K562 (cell line): Measurements from ENCODE around the gene THSD8. TPM values are rescaled to one million over a fixed set of nuclear protein-coding genes. Genes with fewer than 3 reads are reported as not detected.

Experiments used
- CBFA2T2 ChIP-seq: fragments of 450-650 bp; conservative IDR thresholded peaks from 2 replicates; pipeline ENCODE4 v1.6.1; 2017; ENCODE audit warnings: mild to moderate bottlenecking
- CXXC5 ChIP-seq: fragments of 250-450 bp; sonication (Bioruptor Pico); IDR thresholded peaks from 2 replicates; pipeline ENCODE4 v1.8.0; 2022; ENCODE audit warnings: inconsistent platforms, mild to moderate bottlenecking, moderate library complexity
- E2F6 ChIP-seq, 2 experiments: IDR thresholded peaks; 2 replicates each; pipeline ENCODE4 v1.6.1; 2011; ENCODE audit warnings: borderline replicate concordance in 1 of 2, control low read depth in 1 of 2, low read depth in 1 of 2, low read length in 1 of 2, mild to moderate bottlenecking in 1 of 2, mixed read lengths in 1 of 2, moderate library complexity in 1 of 2; ENCODE audit not compliant: insufficient read depth in 1 of 2, insufficient read length in 1 of 2, poor library complexity in 1 of 2, severe bottlenecking in 1 of 2; ENCODE audit errors: extremely low read depth in 1 of 2
- E2F8 ChIP-seq: fragments of 450-650 bp; IDR thresholded peaks from 2 replicates; pipeline ENCODE4 v1.7.1; 2018; ENCODE audit warnings: mild to moderate bottlenecking, low read depth; ENCODE audit not compliant: partially characterized antibody
- HMG20A ChIP-seq: fragments of 450-650 bp; formaldehyde crosslinking; conservative IDR thresholded peaks from 2 replicates; pipeline ENCODE4 v1.4.0; 2020; ENCODE audit warnings: mild to moderate bottlenecking, mixed read lengths
- KDM2B ChIP-seq: fragments of 250-450 bp; sonication (Bioruptor Pico); IDR thresholded peaks from 2 replicates; pipeline ENCODE4 v1.8.0; 2021; ENCODE audit warnings: mild to moderate bottlenecking, moderate library complexity
- KLF1 ChIP-seq: fragments of 450-650 bp; IDR thresholded peaks from 2 replicates; pipeline ENCODE4 v1.6.1; 2016; ENCODE audit warnings: missing genetic modification characterization, missing compliant biosample characterization
- KLF6 ChIP-seq: fragments of 250-450 bp; sonication (Bioruptor Pico); IDR thresholded peaks from 2 replicates; pipeline ENCODE4 v1.4.0; 2020; ENCODE audit warnings: mild to moderate bottlenecking, moderate library complexity, borderline replicate concordance
- MAFK ChIP-seq: IDR thresholded peaks from 2 replicates; pipeline ENCODE4 v1.6.1; 2011; ENCODE audit warnings: low read length, improper control_type of control experiment
- PCBP2 ChIP-seq: fragments of 200-400 bp; formaldehyde crosslinking; IDR thresholded peaks from 2 replicates; pipeline ENCODE4 v1.6.1; 2018; ENCODE audit warnings: low read length, low read depth, mild to moderate bottlenecking, moderate library complexity; ENCODE audit not compliant: poor library complexity, severe bottlenecking
- PHF20 ChIP-seq: fragments of 450-650 bp; IDR thresholded peaks from 2 replicates; pipeline ENCODE4 v1.6.1; 2018; ENCODE audit not compliant: partially characterized antibody
- POLR2AphosphoS5 ChIP-seq: IDR thresholded peaks from 2 replicates; pipeline ENCODE4 v1.6.1; 2011; ENCODE audit warnings: mild to moderate bottlenecking, low read depth, low read length, moderate library complexity; ENCODE audit not compliant: control insufficient read depth, insufficient read depth
- PTTG1 ChIP-seq: fragments of 450-650 bp; IDR thresholded peaks from 2 replicates; pipeline ENCODE4 v1.6.1; 2016; ENCODE audit warnings: low read depth, mild to moderate bottlenecking, missing genetic modification characterization, missing compliant biosample characterization
- SLC30A9 ChIP-seq: fragments of 250-450 bp; sonication (Bioruptor Pico); IDR thresholded peaks from 2 replicates; pipeline ENCODE4 v1.8.0; 2022; ENCODE audit warnings: mild to moderate bottlenecking, moderate library complexity
- SMAD2 ChIP-seq: fragments of 150-350 bp; IDR thresholded peaks from 2 replicates; pipeline ENCODE4 v1.6.1; 2014; ENCODE audit warnings: low read depth, mild to moderate bottlenecking, low read length
- STAG1 ChIP-seq: sonication (generic); formaldehyde crosslinking; IDR thresholded peaks from 2 replicates; pipeline ENCODE4 v1.5.0; 2020; ENCODE audit warnings: missing genetic modification reagents, borderline replicate concordance
- TBL1XR1 ChIP-seq, 2 experiments: IDR thresholded peaks; 2 replicates each; pipeline ENCODE4 v1.6.1; 2012; ENCODE audit warnings: improper control_type of control experiment in 2 of 2, low read length in 2 of 2, mild to moderate bottlenecking in 1 of 2
- ZKSCAN8 ChIP-seq: fragments of 200-800 bp; sonication (Bioruptor generic); IDR thresholded peaks from 2 replicates; pipeline ENCODE4 v1.6.1; 2016; ENCODE audit warnings: missing genetic modification characterization, missing compliant biosample characterization
- ZNF184 ChIP-seq: sonication (generic); formaldehyde crosslinking; IDR thresholded peaks from 2 replicates; pipeline ENCODE4 v1.5.0; 2020; ENCODE audit warnings: missing genetic modification reagents
- ZNF217 ChIP-seq: sonication (generic); formaldehyde crosslinking; IDR thresholded peaks from 2 replicates; pipeline ENCODE4 v1.8.0; 2022; ENCODE audit warnings: mild to moderate bottlenecking, missing genetic modification reagents
- ZNF347 ChIP-seq: fragments of 450-650 bp; formaldehyde crosslinking; IDR thresholded peaks from 2 replicates; pipeline ENCODE4 v1.4.0; 2020; ENCODE audit warnings: low read depth, mild to moderate bottlenecking, moderate library complexity
- polyA plus RNA-seq, 8 experiments: library from polyadenylated mRNA; depleted of rRNA in 4 of 8; stranded (reverse) in 5 of 8; unstranded in 3 of 8; fragments of >200 nt; fragmentation: Nextera tagmentation in 2 of 8; fragmentation: Illumina TruSeq in 1 of 8; extraction: Ambion mirVana in 2 of 8; extraction: Trizol in 1 of 8; gene quantifications; 2 replicates each; pipeline versions ENCODE4 v1.2.1 to v1.2.3, GENCODE V29; 2011 to 2014; ENCODE audit warnings: inconsistent platforms in 1 of 8, missing spikeins in 1 of 8
- total RNA-seq, 7 experiments: library from RNA; depleted of rRNA in 6 of 7; stranded (reverse); fragments of >200 nt in 6 of 7; fragmentation: Illumina TruSeq in 2 of 7; extraction: Trizol in 2 of 7; gene quantifications; 2 replicates each; pipeline versions ENCODE4 v1.2.1 to v1.2.3, GENCODE V29; 2011 to 2021; ENCODE audit warnings: low replicate concordance in 1 of 7

Gene THSD8
- total and polyA plus RNA-seq, 9 of the 15 experiments (the other 6 are each of a cell fraction or from before 2014, with no cell fraction given) = 8.4 to 42.4 (median 19.9) TPM; not detected in 2

DNA sequence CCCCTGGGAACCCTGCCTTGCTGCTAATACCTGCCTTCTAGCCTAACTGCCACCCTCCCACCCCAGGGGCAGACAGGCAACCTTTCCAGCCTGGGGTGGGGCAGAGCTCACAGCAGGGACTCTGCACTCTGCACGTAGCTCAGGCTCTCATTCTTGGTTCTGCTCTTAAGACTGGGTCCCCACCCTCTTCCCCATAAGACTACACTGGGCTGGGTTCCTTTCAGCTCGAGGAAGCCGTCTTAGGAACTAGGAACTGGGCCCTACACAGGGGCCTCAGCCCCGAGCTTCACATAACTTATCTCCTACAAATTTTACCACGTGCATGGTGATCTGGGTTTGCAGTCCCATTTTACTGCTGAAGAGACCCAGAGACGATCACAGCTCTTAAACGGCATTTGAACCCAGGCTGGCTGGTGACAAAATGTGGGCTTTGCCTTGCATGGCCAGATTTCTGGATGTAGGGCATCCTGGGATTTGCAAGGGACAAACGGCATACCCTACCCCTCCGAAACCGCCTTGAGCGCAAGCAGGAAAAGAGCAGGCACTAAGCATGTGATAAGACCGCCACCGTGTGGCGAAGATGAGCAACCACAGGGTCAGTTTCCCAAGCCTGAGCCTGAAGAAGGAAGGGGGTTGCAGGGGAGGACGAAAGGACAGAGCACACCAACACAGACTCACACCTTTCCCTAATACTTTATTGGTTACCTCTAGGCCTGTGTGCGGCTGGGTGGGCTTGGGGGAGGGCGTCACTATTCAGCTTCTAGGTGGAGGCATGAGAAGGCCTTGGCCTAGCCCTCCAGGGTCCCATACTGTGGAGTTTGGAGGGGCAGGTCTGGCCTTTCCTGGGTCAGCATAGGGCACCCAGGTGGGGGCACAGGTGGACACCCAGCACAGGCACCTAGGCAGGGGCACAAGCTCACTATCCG is 5.5 kb upstream of the THSD8 start (continued):
- TF ChIP-seq SMAD2 = no peak
- TF ChIP-seq MAFK = no peak
- TF ChIP-seq PCBP2 = no peak
- peak; percentile 21; the same call in 1 of the 2 replicates for TF ChIP-seq POLR2AphosphoS5
- TF ChIP-seq KLF1 (tag) = no peak
- TF ChIP-seq SLC30A9 (CRISPR knock-in tag) = no peak
- TF ChIP-seq STAG1 (CRISPR knock-in tag) = peak; percentile 91
- TF ChIP-seq TBL1XR1 (IDR thresholded peaks at IDR 0.05; ENCODE audit: low read length in 2 of 2) = 0 out of 4 replicates have a peak, but pooled peaks of 1 of the 2 experiments have one; percentile 8
- TF ChIP-seq PHF20 = no peak
- TF ChIP-seq ZNF217 (CRISPR knock-in tag) = no peak
- no peak for TF ChIP-seq CBFA2T2
- TF ChIP-seq ZKSCAN8 (CRISPR knock-in tag) = no peak
- peak; percentile 67 for TF ChIP-seq E2F8
- TF ChIP-seq E2F6 (IDR thresholded peaks at IDR 0.05; ENCODE audit: borderline replicate concordance in 1 of 2, extremely low read depth in 1 of 2, insufficient read depth in 1 of 2, insufficient read length in 1 of 2, low read depth in 1 of 2, low read length in 1 of 2, poor library complexity in 1 of 2, severe bottlenecking in 1 of 2) = peak in 1 of 2 experiments; percentile 16
- no peak for TF ChIP-seq ZNF347 (CRISPR knock-in tag)
- TF ChIP-seq KDM2B (CRISPR knock-in tag) = no peak
- TF ChIP-seq CXXC5 (CRISPR knock-in tag) = peak; percentile 55
- no peak for TF ChIP-seq HMG20A
- no peak for TF ChIP-seq ZNF184 (CRISPR knock-in tag)
- TF ChIP-seq PTTG1 (tag) = no peak
- TF ChIP-seq KLF6 (CRISPR knock-in tag) = no peak
